GM10847 (cell line): ENCODE results near the gene DYNLT2.

Source experiments
- POLR2A ChIP-seq: IDR thresholded peaks from 2 replicates; pipeline ENCODE4 v1.6.1; 2011; ENCODE audit not compliant: insufficient read length; ENCODE audit errors: extremely low read depth

Gene DYNLT2

GRCh38 chr6:169787797-169788196 lies 36.4 kb upstream of the DYNLT2 start:
- TF ChIP-seq POLR2A: no peak

GRCh38 chr6:169786349-169786748 lies 35.0 kb upstream of the DYNLT2 start:
- TF ChIP-seq POLR2A: no peak

- TF ChIP-seq POLR2A: no peak
These were observed 34.2 kb upstream of the DYNLT2 start for GRCh38 chr6:169785566-169785965.

- TF ChIP-seq POLR2A: no peak
These were observed 33.5 kb upstream of the DYNLT2 start for GRCh38 chr6:169784821-169785340.

GRCh38 chr6:169783971-169784820 lies 32.8 kb upstream of the DYNLT2 start:
- no peak for TF ChIP-seq POLR2A

- no peak for TF ChIP-seq POLR2A
These were observed 32.0 kb upstream of the DYNLT2 start for GRCh38 chr6:169783401-169783800.

GRCh38 chr6:169782966-169783365 lies 31.6 kb upstream of the DYNLT2 start:
- TF ChIP-seq POLR2A: no peak

GRCh38 chr6:169780571-169781091 lies 29.3 kb upstream of the DYNLT2 start:
- no peak for TF ChIP-seq POLR2A

GRCh38 chr6:169779896-169780295 lies 28.5 kb upstream of the DYNLT2 start:
- TF ChIP-seq POLR2A: no peak

- TF ChIP-seq POLR2A: no peak
These were observed 27.9 kb upstream of the DYNLT2 start for GRCh38 chr6:169779092-169779815.

GRCh38 chr6:169778646-169779045 lies 27.3 kb upstream of the DYNLT2 start:
- no peak for TF ChIP-seq POLR2A

GRCh38 chr6:169777896-169778295 lies 26.5 kb upstream of the DYNLT2 start:
- no peak for TF ChIP-seq POLR2A

GRCh38 chr6:169776379-169776778 lies 25.0 kb upstream of the DYNLT2 start:
- TF ChIP-seq POLR2A: no peak

GRCh38 chr6:169775321-169775720 lies 23.9 kb upstream of the DYNLT2 start:
- no peak for TF ChIP-seq POLR2A

- no peak for TF ChIP-seq POLR2A
These were observed 23.0 kb upstream of the DYNLT2 start for GRCh38 chr6:169774347-169774746.
